Measurements from ENCODE around the gene NCKAP5. TPM values are rescaled to one million over a fixed set of nuclear protein-coding genes. Genes with fewer than 3 reads are reported as not detected.

Gene NCKAP5
- total RNA-seq, 4 donors from 2014 or later, result 0.03 to 0.55 (median 0.33) TPM

DNA sequence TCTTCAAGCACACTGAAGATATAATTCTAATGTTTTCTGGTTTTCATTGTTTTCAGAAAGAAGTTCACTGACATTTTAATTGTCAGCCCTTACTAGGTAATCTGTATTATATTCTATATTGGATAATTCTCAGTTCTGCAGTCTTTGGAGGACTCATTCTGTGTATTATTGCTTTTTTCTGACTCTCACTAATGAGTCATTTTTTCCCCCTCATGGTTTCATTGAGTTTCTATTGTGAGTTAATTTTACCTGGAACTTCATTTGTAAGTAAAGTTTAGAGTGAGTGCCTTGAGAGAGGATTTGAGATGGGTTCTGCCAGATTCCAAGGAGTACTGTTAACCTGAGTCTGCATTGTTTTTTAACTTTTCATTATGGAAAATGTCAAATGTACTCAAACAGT, 807.9 kb downstream of the NCKAP5 start:
- intact Hi-C loops (cut with DNase I; ENCODE audit: low total_unique reads) (no loop called here), in situ Hi-C loops (cut with MboI; ENCODE audit: low sequenced_read_pairs in 4 of 4) (no loop called here)

DNA sequence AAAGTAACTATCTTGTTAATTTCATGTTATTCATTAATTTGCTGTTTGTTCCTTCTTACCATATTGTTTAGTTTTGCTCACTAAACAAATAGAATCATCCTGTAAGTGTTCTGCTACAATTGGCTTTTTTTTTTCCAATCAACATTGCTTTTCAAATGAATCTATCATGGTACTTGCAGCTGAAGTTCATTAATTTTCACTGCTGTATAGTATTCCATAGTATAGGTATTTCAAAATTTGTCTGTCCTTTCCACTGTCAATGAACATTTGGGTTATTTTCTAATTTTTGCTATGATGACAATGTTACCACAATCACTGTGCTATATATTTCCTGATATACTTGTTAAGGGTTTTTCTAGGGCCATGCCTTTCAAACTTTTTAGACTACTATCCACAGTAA, 809.3 kb downstream of the NCKAP5 start:
- no peak overlapping the region for H3K4me3 ChIP-seq
- H3K36me3 ChIP-seq, result no peaks in the 10 kb centered on the region
- TF ChIP-seq POLR2A (IDR thresholded peaks at IDR 0.05), result no peak
- TF ChIP-seq, protein P1, sequence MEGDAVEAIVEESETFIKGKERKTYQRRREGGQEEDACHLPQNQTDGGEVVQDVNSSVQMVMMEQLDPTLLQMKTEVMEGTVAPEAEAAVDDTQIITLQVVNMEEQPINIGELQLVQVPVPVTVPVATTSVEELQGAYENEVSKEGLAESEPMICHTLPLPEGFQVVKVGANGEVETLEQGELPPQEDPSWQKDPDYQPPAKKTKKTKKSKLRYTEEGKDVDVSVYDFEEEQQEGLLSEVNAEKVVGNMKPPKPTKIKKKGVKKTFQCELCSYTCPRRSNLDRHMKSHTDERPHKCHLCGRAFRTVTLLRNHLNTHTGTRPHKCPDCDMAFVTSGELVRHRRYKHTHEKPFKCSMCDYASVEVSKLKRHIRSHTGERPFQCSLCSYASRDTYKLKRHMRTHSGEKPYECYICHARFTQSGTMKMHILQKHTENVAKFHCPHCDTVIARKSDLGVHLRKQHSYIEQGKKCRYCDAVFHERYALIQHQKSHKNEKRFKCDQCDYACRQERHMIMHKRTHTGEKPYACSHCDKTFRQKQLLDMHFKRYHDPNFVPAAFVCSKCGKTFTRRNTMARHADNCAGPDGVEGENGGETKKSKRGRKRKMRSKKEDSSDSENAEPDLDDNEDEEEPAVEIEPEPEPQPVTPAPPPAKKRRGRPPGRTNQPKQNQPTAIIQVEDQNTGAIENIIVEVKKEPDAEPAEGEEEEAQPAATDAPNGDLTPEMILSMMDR (IDR thresholded peaks at IDR 0.05 in 4 of 5, conservative IDR thresholded peaks at IDR 0.05 in 1 of 5), result no peak
- in situ Hi-C loops (cut with MboI; ENCODE audit: low sequenced_read_pairs in 4 of 4) (no loop called here), intact Hi-C loops (cut with DNase I; ENCODE audit: low total_unique reads) (no loop called here)
- H3K9me3 ChIP-seq, result peaks cover 0 to 7% (median 0%) of the 10 kb centered on the region in 3 donors
- H3K27ac ChIP-seq, result no peak overlapping the region
- ATAC-seq (no peak), DNase-seq (no peak)
- no peaks in the 10 kb centered on the region for H3K27me3 ChIP-seq
- H3K4me1 ChIP-seq, result no peaks in the 10 kb centered on the region

More for the DNA sequence above, 807.9 kb downstream of the NCKAP5 start:
- no peak for ATAC-seq
- no peak overlapping the region for H3K27ac ChIP-seq
- TF ChIP-seq POLR2A (IDR thresholded peaks at IDR 0.05), result no peak
- TF ChIP-seq, protein P1 (IDR thresholded peaks at IDR 0.05 in 4 of 5, conservative IDR thresholded peaks at IDR 0.05 in 1 of 5), result no peak
- H3K4me1 ChIP-seq, result no peaks in the 10 kb centered on the region
- no peaks in the 10 kb centered on the region for H3K27me3 ChIP-seq
- H3K36me3 ChIP-seq, result no peaks in the 10 kb centered on the region
- peaks cover 0 to 7% (median 0%) of the 10 kb centered on the region in 3 donors for H3K9me3 ChIP-seq
- H3K4me3 ChIP-seq, result no peak overlapping the region
- DNase-seq, result no peak

DNA sequence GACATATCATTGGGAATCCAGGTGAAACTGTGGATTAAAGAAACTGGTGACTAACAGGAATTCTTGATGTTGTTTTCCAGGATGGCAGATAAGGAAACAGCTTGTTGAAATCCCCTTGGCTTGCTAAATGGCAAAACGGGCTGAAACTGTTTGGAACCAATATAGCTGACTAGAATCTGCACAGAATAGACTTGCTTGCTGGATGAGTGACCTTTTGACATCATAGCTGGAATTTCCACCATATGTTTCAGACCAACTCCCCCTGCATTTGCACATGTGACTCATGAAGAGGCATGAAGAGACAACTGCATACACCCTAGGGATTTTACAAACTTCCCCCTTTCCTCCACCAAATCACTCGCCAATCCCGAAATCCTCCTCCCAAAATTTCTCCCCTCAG, 810.6 kb downstream of the NCKAP5 start:
- Histone ChIP-seq H3K36me3 (no peaks in the 10 kb centered on the region), H3K4me1 (no peaks in the 10 kb centered on the region), H3K27ac (no peak overlapping the region), H3K9me3 (peaks cover 0 to 7% (median 0%) of the 10 kb centered on the region in 3 donors), H3K27me3 (no peaks in the 10 kb centered on the region), H3K4me3 (no peak overlapping the region)
- in situ Hi-C loops (cut with MboI; ENCODE audit: low sequenced_read_pairs in 4 of 4), result no loop called here
- ATAC-seq (no peak), DNase-seq (no peak)
- no peak for TF ChIP-seq POLR2A (IDR thresholded peaks at IDR 0.05)
- TF ChIP-seq, protein P1 (IDR thresholded peaks at IDR 0.05 in 4 of 5, conservative IDR thresholded peaks at IDR 0.05 in 1 of 5), result no peak
- intact Hi-C loops (cut with DNase I; ENCODE audit: low total_unique reads), result no loop called here

DNA sequence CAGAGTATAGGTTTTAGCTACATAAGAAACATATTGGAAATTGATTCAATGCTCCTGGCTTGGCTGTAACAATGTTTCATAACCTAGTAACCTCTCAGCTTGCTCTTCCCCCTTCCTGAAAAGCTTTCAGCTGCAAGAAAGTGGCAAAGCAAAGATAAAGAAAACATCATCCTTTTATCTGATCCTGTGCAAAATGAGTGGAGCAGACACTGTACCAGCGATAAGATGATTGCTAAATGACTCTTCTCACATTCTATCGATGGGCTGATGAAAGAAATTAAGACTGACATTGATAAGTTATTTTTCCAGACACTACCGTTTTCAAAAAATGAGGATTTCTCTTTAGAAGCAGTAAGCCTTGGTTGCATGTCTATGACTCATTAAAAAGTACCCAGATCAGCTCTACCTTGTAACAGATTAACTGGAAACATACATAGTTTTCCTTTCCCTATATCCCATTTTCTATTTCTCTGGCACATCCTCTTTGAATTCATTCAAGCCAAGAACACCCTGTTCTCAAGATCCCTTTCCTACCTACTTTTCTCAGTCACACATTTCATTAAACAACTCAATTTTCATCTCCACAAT, 811.2 kb downstream of the NCKAP5 start:
- TF ChIP-seq, protein P1 (IDR thresholded peaks at IDR 0.05 in 4 of 5, conservative IDR thresholded peaks at IDR 0.05 in 1 of 5), result no peak
- TF ChIP-seq POLR2A (IDR thresholded peaks at IDR 0.05), result no peak
- ATAC-seq (no peak), DNase-seq (no peak)
- Histone ChIP-seq H3K27me3 (no peaks in the 10 kb centered on the region), H3K4me3 (no peak overlapping the region), H3K36me3 (no peaks in the 10 kb centered on the region), H3K27ac (no peak overlapping the region), H3K9me3 (peaks cover 0 to 7% (median 0%) of the 10 kb centered on the region in 3 donors), H3K4me1 (no peaks in the 10 kb centered on the region)
- intact Hi-C loops (cut with DNase I; ENCODE audit: low total_unique reads), result no loop called here
- in situ Hi-C loops (cut with MboI; ENCODE audit: low sequenced_read_pairs in 4 of 4), result no loop called here
